ENCODE results near the gene CUX1. TPM values are rescaled to one million over a fixed set of nuclear protein-coding genes. Genes with fewer than 3 reads are reported as not detected.

Gene CUX1
- polyA plus RNA-seq, 4 donors, result 29.2 to 77.5 (median 32.3) TPM

DNA sequence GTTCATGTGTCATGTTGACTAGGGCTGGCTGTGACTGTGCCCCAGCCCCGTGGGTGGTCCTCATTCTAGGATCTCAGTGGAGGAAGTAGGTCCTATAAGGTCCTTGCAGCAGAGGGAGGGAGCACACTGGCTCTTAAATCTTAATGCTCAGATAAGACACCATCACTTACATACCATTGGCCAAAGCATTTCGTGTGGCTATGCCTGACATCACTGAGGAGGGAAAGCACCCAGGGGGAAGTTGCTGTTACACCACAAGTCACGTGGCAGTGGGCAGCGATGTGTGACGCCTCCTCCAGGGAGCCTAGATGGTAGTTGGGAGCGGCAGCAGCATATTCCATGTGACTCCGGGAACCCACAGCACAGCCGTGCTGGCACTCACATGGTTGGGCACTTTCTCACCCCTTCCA, 244.6 kb downstream of the CUX1 start:
- Histone ChIP-seq H3K4me3 (ENCODE audit: low read depth in 1 of 3, low read length in 3 of 3) (no peak overlapping the region), H3K9me3 (ENCODE audit: control insufficient read depth in 2 of 2, insufficient read depth in 1 of 2, low read depth in 1 of 2, low read length in 1 of 2) (peaks cover 0 to 2% of the 10 kb centered on the region in 2 donors), H3K4me1 (ENCODE audit: control insufficient read depth in 3 of 3, insufficient read depth in 2 of 3, low read depth in 1 of 3, low read length in 2 of 3) (peaks cover 0 to 8% (median 0%) of the 10 kb centered on the region in 3 donors), H3K27ac (ENCODE audit: low read depth in 1 of 3, low read length in 2 of 3) (no peak overlapping the region), H3K36me3 (ENCODE audit: control insufficient read depth in 3 of 3, insufficient read depth in 2 of 3, low read depth in 1 of 3, low read length in 3 of 3) (peaks cover 0 to 16% (median 0%) of the 10 kb centered on the region in 3 donors), H3K27me3 (ENCODE audit: control insufficient read depth in 3 of 3, insufficient read depth in 3 of 3, low read length in 3 of 3) (no peaks in the 10 kb centered on the region)
- 81 to 91% (median 82%) methylated on average over 8 of the region's 8 CpGs for WGBS, 3 donors
- no peak for DNase-seq
- no peak for FAIRE-seq

DNA sequence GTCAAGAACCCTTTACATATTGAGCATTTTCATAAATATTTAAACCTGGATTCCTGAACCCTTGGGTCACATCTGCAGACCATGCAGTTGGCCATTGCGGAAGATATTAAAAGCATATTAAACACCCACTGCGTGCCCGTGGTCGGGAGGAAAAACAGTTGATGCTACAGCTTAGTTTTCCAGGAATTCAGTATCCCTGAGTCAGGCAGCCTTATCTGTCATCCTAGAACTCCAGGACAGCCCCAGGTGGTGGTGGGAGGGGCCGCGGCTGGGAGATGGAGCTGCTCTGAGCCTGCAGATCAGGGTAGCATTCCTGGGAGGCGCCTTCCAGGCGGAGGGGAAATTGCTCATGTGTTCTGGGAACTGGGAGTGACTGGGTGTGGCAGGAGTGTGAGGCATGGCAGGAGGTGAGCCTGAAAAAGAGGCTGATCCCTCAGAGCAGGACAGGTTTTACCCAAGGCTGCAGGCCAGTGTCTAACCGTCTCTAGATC, 246.3 kb downstream of the CUX1 start:
- FAIRE-seq (no peak), DNase-seq (peak; percentile 56 to 65)
- H3K27ac ChIP-seq (ENCODE audit: low read depth in 1 of 3, low read length in 2 of 3), result peak overlapping the region in 1 of 3 donors; percentile 67
- H3K4me1 ChIP-seq (ENCODE audit: control insufficient read depth in 3 of 3, insufficient read depth in 2 of 3, low read depth in 1 of 3, low read length in 2 of 3), result peaks cover 0 to 8% (median 0%) of the 10 kb centered on the region in 3 donors
- 32 to 59% (median 44%) methylated on average over 9 of the region's 9 CpGs for WGBS, 3 donors
- no peaks in the 10 kb centered on the region for H3K27me3 ChIP-seq (ENCODE audit: control insufficient read depth in 3 of 3, insufficient read depth in 3 of 3, low read length in 3 of 3)
- H3K9me3 ChIP-seq (ENCODE audit: control insufficient read depth in 2 of 2, insufficient read depth in 1 of 2, low read depth in 1 of 2, low read length in 1 of 2), result no peaks in the 10 kb centered on the region
- no peak overlapping the region for H3K4me3 ChIP-seq (ENCODE audit: low read depth in 1 of 3, low read length in 3 of 3)
- peaks cover 0 to 21% (median 0%) of the 10 kb centered on the region in 3 donors for H3K36me3 ChIP-seq (ENCODE audit: control insufficient read depth in 3 of 3, insufficient read depth in 2 of 3, low read depth in 1 of 3, low read length in 3 of 3)

DNA sequence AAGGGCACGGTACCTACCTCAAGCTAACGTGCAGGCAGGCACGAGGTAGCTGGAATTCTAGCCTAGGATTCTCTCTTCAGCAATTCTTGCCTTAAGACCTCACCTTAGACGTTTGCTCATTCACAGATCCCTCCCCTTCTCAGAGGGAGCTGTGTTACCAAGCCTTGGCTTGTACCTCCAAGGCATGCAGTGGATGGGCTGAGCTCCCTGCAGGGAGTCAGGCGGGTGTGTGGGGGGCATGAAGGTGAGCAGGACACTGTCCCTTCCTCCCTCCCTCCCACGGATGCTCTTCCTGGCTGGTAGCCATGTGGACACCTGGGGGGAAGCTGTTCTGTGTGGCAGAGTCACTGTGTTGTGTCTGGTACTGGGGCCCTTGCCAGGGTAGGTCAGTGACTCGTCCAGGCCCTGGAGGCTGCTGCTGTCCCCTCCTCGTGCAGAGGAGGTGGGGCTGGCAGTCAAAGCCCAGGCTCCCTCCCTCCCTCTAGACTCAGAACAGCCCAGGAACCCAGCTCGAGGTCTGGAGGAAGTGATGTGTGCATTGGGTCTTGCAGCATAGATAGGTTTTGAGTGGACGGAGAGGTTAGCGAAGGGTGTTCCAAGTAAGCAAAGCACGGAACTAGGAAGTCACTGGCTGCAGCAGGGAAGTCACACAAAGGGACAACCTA, 247.1 kb downstream of the CUX1 start:
- H3K4me1 ChIP-seq (ENCODE audit: control insufficient read depth in 3 of 3, insufficient read depth in 2 of 3, low read depth in 1 of 3, low read length in 2 of 3), result peaks cover 0 to 8% (median 0%) of the 10 kb centered on the region in 3 donors
- H3K4me3 ChIP-seq (ENCODE audit: low read depth in 1 of 3, low read length in 3 of 3), result no peak overlapping the region
- peak overlapping the region in 1 of 3 donors; percentile 67 for H3K27ac ChIP-seq (ENCODE audit: low read depth in 1 of 3, low read length in 2 of 3)
- 61 to 63% (median 61%) methylated on average over 12 of the region's 12 CpGs for WGBS, 3 donors
- FAIRE-seq (no peak), DNase-seq (no peak)
- peaks cover 0 to 27% (median 3%) of the 10 kb centered on the region in 3 donors for H3K36me3 ChIP-seq (ENCODE audit: control insufficient read depth in 3 of 3, insufficient read depth in 2 of 3, low read depth in 1 of 3, low read length in 3 of 3)
- H3K9me3 ChIP-seq (ENCODE audit: control insufficient read depth in 2 of 2, insufficient read depth in 1 of 2, low read depth in 1 of 2, low read length in 1 of 2), result no peaks in the 10 kb centered on the region
- H3K27me3 ChIP-seq (ENCODE audit: control insufficient read depth in 3 of 3, insufficient read depth in 3 of 3, low read length in 3 of 3), result no peaks in the 10 kb centered on the region

DNA sequence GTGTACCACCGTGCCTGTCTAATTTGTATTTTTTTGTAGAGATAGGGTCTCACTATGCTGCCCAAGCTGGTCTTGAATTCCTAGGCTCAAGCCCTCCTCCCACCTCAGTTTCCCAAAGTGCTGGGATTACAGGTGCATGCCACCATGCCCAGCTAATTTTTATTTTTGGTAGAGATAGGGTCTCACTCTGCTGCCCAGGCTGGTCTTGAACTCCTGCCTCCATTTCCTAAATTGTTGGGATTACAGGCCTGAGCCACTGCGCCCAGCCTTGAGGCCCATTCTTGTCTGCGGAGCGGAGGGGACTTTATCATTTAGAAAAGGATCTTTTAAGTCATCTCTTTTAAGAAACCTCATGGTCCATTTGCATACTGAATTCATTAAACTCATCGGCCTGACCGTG, 247.8 kb downstream of the CUX1 start:
- H3K27ac ChIP-seq (ENCODE audit: low read depth in 1 of 3, low read length in 2 of 3), result no peak overlapping the region
- H3K27me3 ChIP-seq (ENCODE audit: control insufficient read depth in 3 of 3, insufficient read depth in 3 of 3, low read length in 3 of 3), result no peaks in the 10 kb centered on the region
- DNase-seq, result no peak
- no peak for FAIRE-seq
- H3K36me3 ChIP-seq (ENCODE audit: control insufficient read depth in 3 of 3, insufficient read depth in 2 of 3, low read depth in 1 of 3, low read length in 3 of 3), result peaks cover 2 to 30% (median 3%) of the 10 kb centered on the region in 3 donors
- no peak overlapping the region for H3K4me3 ChIP-seq (ENCODE audit: low read depth in 1 of 3, low read length in 3 of 3)
- no peaks in the 10 kb centered on the region for H3K9me3 ChIP-seq (ENCODE audit: control insufficient read depth in 2 of 2, insufficient read depth in 1 of 2, low read depth in 1 of 2, low read length in 1 of 2)
- peaks cover 0 to 8% (median 0%) of the 10 kb centered on the region in 3 donors for H3K4me1 ChIP-seq (ENCODE audit: control insufficient read depth in 3 of 3, insufficient read depth in 2 of 3, low read depth in 1 of 3, low read length in 2 of 3)
- WGBS, 3 donors, result 81 to 92% (median 90%) methylated on average over 6 of the region's 6 CpGs

DNA sequence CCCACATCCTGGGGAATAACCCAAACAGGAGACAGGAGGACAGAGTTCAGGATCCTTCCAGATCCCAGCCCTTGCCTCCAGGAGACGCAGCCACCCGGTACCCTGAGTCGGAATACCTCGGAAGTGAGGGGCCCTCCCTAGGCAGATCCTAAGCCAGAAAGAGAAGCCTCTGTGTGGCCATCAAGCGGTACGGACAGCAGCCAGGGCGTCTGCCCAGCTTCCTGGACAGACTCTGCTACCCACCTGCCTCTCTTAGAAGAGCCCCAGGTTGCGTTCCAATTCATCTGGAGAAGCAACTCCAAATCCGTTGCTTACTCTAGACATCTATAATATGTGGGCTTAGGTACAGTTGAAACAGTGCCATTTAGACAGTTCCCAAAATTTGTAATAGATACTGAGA, 249.1 kb downstream of the CUX1 start:
- H3K27me3 ChIP-seq (ENCODE audit: control insufficient read depth in 3 of 3, insufficient read depth in 3 of 3, low read length in 3 of 3), result no peaks in the 10 kb centered on the region
- WGBS, 3 donors, result 91 to 95% (median 93%) methylated on average over 9 of the region's 9 CpGs
- H3K4me3 ChIP-seq (ENCODE audit: low read depth in 1 of 3, low read length in 3 of 3), result no peak overlapping the region
- DNase-seq (no peak), FAIRE-seq (no peak)
- peaks cover 0 to 9% of the 10 kb centered on the region in 2 donors for H3K9me3 ChIP-seq (ENCODE audit: control insufficient read depth in 2 of 2, insufficient read depth in 1 of 2, low read depth in 1 of 2, low read length in 1 of 2)
- H3K4me1 ChIP-seq (ENCODE audit: control insufficient read depth in 3 of 3, insufficient read depth in 2 of 3, low read depth in 1 of 3, low read length in 2 of 3), result peaks cover 0 to 8% (median 0%) of the 10 kb centered on the region in 3 donors
- H3K27ac ChIP-seq (ENCODE audit: low read depth in 1 of 3, low read length in 2 of 3), result no peak overlapping the region
- peaks cover 3 to 42% (median 4%) of the 10 kb centered on the region in 3 donors for H3K36me3 ChIP-seq (ENCODE audit: control insufficient read depth in 3 of 3, insufficient read depth in 2 of 3, low read depth in 1 of 3, low read length in 3 of 3)

DNA sequence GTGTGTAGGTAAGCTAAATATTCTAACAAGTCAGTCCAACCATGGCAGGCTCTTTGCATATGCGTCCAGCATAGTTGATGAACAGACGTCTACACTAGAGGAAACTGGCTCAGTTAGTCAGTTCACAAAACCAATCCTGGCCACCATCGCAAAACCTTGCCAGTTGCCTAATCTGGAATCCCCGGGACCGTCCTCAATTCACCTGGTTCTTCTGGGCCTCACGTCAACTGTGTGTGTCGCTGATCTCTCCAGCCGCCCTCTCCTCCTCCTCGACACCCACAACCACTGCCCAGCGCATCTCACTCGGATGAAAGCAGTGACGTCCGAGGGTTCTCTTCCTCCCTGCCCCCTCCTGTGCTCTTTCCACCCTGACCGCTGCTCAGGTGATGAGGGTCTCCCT, 251.4 kb downstream of the CUX1 start:
- 88 to 90% (median 90%) methylated on average over 14 of the region's 14 CpGs for WGBS, 3 donors

DNA sequence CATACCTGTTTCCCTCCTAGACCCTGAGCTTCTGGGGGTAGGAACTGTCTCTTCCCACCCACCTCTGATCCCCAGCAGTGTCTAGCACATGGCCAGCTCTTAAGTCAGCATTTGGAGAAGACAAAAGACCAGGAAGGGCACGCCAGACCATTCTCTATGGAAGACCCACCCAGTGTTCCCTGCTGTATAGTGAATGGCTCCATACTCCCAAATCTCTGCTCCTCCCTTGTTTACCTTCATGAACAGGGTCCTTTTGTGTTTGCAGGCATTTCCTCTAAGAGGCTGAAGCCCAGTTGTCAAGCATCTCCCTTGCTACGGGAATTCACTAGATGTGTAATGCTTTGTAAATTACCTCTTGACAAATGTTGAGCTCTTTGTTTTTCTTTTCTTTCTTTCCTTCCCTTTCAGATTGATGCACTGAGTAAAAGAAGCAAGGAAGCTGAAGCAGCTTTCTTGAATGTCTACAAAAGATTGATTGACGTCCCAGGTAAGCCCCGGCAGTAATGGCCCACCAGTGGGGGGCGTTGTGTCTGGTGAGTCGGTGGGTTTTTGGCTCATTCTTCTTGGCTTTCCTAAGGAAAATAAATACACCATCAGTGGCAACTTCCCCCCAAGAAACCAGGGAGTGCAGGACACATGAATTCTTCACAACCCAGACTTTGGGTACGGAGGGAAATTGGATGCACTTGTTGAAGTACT, 252.7 kb downstream of the CUX1 start:
- no peak for FAIRE-seq
- DNase-seq, result no peak
- WGBS, 3 donors, result 91 to 94% (median 93%) methylated on average over 7 of the region's 7 CpGs
- no peak overlapping the region for H3K4me3 ChIP-seq (ENCODE audit: low read depth in 1 of 3, low read length in 3 of 3)
- no peaks in the 10 kb centered on the region for H3K4me1 ChIP-seq (ENCODE audit: control insufficient read depth in 3 of 3, insufficient read depth in 2 of 3, low read depth in 1 of 3, low read length in 2 of 3)
- no peaks in the 10 kb centered on the region for H3K27me3 ChIP-seq (ENCODE audit: control insufficient read depth in 3 of 3, insufficient read depth in 3 of 3, low read length in 3 of 3)
- peaks cover 3 to 57% (median 4%) of the 10 kb centered on the region in 3 donors for H3K36me3 ChIP-seq (ENCODE audit: control insufficient read depth in 3 of 3, insufficient read depth in 2 of 3, low read depth in 1 of 3, low read length in 3 of 3)
- H3K27ac ChIP-seq (ENCODE audit: low read depth in 1 of 3, low read length in 2 of 3), result no peak overlapping the region
- H3K9me3 ChIP-seq (ENCODE audit: control insufficient read depth in 2 of 2, insufficient read depth in 1 of 2, low read depth in 1 of 2, low read length in 1 of 2), result peaks cover 0 to 18% of the 10 kb centered on the region in 2 donors

More for the DNA sequence above, 251.4 kb downstream of the CUX1 start:
- DNase-seq (no peak), FAIRE-seq (no peak)
- no peak overlapping the region for H3K4me3 ChIP-seq (ENCODE audit: low read depth in 1 of 3, low read length in 3 of 3)
- peaks cover 0 to 18% of the 10 kb centered on the region in 2 donors for H3K9me3 ChIP-seq (ENCODE audit: control insufficient read depth in 2 of 2, insufficient read depth in 1 of 2, low read depth in 1 of 2, low read length in 1 of 2)
- no peaks in the 10 kb centered on the region for H3K27me3 ChIP-seq (ENCODE audit: control insufficient read depth in 3 of 3, insufficient read depth in 3 of 3, low read length in 3 of 3)
- H3K27ac ChIP-seq (ENCODE audit: low read depth in 1 of 3, low read length in 2 of 3), result no peak overlapping the region
- H3K36me3 ChIP-seq (ENCODE audit: control insufficient read depth in 3 of 3, insufficient read depth in 2 of 3, low read depth in 1 of 3, low read length in 3 of 3), result peaks cover 3 to 46% (median 4%) of the 10 kb centered on the region in 3 donors
- H3K4me1 ChIP-seq (ENCODE audit: control insufficient read depth in 3 of 3, insufficient read depth in 2 of 3, low read depth in 1 of 3, low read length in 2 of 3), result peaks cover 0 to 6% (median 0%) of the 10 kb centered on the region in 3 donors

DNA sequence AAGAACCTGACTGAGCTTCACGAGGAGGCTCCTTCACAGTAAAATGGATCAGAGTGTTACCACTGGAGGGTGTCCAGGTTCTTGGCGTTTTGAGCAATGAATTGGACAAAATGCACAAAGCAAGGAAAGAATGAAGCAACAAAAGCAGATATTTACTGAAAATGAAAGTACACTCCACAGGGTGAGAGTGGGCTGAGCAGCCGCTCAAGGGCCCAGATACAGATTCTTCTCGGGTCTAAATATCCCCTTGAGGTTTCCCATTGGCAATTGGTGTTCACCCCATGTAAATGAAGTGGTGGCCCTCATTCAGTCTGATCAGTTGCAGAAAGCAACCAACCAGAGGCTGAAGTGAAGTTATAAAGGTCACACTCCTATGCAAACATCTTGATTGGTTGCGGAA, 254.6 kb downstream of the CUX1 start:
- DNase-seq (no peak), FAIRE-seq (no peak)
- 92 to 96% (median 92%) methylated on average over 5 of the region's 5 CpGs for WGBS, 3 donors
- no peak overlapping the region for H3K27ac ChIP-seq (ENCODE audit: low read depth in 1 of 3, low read length in 2 of 3)
- H3K36me3 ChIP-seq (ENCODE audit: control insufficient read depth in 3 of 3, insufficient read depth in 2 of 3, low read depth in 1 of 3, low read length in 3 of 3), result peaks cover 3 to 64% (median 8%) of the 10 kb centered on the region in 3 donors
- H3K4me3 ChIP-seq (ENCODE audit: low read depth in 1 of 3, low read length in 3 of 3), result no peak overlapping the region
- no peaks in the 10 kb centered on the region for H3K4me1 ChIP-seq (ENCODE audit: control insufficient read depth in 3 of 3, insufficient read depth in 2 of 3, low read depth in 1 of 3, low read length in 2 of 3)
- no peaks in the 10 kb centered on the region for H3K27me3 ChIP-seq (ENCODE audit: control insufficient read depth in 3 of 3, insufficient read depth in 3 of 3, low read length in 3 of 3)
- H3K9me3 ChIP-seq (ENCODE audit: control insufficient read depth in 2 of 2, insufficient read depth in 1 of 2, low read depth in 1 of 2, low read length in 1 of 2), result peaks cover 0 to 18% of the 10 kb centered on the region in 2 donors

Data from small intestine (tissue), 7 donors.